Fibroblast of skin of left quadriceps (primary cell): ENCODE data around the gene CCDC12.

Source experiments
- DNase-seq, 2 experiments: peaks; one replicate each; pipeline ENCODE4 v3.0.0-alpha.2; 2013; ENCODE audit warnings: low read depth in 2 of 2

CCDC12 gene

DNA sequence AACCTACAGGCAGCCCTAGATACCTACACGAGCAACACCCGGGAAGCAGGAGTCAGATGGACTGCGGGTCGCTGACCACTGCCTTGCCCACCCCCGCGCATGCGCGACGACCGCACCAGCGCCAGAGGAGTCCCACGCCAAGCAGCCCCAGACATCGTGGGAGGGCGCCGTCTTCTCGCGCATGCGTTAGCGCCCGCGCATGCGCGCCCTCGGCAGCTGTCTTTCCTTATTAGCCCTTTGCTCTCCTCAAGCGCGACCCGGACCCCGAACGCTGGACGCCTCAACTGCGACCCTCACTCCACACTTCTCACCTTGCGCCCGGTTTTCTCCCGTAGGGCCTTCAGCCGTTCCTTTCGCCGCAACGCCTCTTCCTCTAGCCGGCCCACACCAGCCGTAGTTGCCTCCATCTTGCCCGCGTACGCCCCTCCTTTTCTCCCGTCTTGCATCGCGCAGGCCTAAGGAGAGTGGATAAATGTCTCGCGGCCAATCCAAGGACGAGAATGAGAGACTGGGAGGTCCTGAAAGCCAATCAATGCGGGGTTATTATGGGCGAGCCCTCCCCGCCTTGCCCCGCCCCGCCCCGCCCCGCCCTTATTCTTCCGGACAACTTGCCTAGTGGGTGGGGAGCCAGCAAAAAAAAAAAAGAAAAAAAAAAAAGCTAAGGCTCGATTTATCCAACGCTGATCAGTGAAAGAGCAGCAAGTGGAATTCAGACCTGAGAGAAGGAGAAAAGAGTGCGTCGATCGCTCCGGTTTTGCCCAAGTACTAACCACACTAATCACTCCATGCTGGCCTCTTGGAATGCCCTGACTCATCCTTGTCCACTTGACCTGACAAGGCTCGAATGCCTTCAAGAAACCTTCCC is at the start of gene CCDC12:
TSS of gene CCDC12 (minus strand) at position 420 of the 865 bp plus-strand sequence. CDS start at position 407, 13 bp downstream.
- DNase-seq, result peak; percentile 98 to 99

DNA sequence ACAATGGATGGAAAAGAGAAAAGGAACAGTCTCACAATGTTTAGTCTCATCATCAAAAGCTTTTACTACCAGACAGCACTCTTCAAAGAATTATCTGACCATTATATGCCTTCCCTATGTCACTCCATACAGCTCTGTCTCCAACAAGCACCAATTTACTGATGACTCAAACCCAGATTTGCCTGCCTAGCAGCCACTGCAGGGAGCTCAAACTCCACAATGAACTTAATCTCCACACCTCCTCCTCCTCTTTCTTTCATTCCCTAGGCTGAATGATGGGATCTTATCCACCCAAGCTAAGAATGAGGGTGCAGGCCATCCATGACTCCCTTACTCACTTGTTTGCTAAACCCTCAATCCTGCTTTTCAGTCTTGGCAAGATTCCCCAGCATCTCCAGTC is 48.4 kb upstream of the CCDC12 start:
- no peak for DNase-seq

DNA sequence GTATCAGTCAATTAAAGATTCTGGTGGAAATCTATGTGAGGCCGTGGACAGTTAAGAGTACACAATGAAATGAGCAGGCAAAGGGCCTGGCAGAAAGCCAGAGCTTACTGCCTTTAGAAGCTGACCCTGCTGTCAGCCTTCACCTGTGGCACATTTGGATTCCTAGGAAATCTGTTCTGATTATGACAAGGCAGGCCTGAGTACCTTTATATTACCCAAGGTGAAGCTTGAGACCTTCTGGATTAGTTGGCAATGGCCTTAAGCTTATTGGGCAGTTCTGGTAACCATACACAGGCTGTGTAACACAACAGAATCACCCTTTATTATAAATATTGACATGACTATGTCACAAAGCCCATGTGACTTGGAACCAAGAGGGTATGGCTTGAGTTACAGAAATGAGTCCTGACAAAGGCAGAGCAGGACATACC is 46.1 kb upstream of the CCDC12 start:
- DNase-seq, result no peak

DNA sequence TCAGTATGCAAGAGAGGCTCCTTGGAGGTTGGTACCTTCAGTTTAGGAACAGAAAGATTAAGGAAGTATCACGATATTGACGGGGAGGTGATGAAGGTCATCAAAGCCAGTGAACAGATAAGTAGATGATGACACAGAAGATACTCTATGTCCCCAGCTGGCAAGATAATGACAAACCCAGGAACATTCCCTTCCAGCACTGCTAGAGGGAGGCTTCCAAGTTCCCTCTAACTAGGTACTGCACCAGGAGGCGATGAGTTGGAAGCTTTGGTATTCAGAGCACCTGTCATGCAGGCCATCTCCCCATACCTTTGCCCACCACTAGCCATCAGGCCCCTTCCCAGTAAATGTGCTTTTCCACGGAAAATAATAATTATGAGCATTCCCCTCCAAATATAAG is 43.8 kb upstream of the CCDC12 start:
- no peak for DNase-seq

DNA sequence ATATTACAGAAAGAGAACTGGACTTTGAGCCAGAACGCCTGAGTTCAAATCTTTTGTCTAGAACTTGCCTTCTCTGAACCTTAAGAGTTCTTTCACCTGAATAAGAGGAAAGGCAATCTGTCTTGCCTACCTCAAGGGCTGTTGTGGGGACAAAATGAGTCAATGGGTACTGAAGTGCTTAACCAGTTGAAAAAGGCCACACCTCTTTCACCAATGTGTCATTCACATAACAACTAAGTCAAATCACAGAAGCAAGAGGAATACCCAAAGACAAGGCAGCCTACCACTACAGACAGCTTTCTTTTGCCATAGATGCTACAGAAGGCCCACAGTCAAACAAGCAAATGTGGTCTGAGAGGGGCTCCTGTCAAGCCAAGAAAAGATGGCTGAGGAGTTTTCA is 42.7 kb upstream of the CCDC12 start:
- no peak for DNase-seq

DNA sequence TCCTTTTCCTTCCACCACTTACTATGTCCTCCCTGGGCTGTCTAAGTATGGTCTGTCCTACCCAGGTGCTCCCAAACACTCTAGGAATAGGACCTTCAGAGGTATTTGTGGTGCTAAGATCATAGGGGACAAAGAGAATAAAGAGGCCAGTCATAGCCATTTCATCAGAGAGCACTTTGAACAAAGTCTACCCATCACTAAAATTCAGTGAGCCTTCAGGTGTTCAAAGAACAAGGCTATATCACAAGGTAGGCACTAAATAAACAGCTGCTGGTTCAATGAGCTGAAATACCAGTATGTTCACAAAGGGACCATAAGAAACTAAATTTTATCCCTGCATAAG is 41.7 kb upstream of the CCDC12 start:
- no peak for DNase-seq

DNA sequence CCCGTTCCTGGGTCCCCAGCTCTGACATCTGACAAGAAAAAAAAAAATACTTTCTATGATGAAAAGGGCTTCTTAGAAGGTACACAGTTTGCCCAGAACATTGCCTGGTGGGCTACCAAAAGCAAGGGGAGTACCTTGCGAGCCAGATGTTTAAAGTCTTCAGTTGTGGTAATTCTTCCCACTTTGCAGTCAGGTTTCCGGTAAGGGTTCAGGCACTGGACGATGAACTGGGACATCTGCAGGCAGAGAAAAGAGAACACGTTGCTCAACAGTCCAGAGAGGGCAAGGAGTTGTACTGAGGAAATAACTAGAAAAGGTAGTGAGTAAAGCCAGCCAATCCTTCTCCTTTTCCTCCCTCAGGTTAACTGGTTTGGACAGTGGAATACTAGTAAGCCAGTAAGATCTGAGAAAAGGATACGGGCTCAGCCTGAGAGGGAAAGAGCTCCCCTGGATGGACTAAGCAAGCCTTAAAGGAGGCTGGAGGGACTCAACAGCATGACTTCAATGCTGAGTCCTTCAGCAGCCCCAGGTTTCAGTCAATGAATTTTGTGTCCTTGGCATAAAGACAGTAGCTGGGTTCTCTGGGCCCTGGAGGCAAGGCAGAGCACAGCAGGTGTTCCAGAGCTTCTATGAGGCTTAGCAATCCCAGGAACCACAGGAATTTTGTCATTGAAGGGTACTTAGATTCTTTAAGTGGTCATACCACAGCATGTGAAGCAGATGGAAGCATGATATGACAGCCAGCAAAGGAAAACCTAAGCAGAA is 41.1 kb upstream of the CCDC12 start:
- DNase-seq, result no peak

DNA sequence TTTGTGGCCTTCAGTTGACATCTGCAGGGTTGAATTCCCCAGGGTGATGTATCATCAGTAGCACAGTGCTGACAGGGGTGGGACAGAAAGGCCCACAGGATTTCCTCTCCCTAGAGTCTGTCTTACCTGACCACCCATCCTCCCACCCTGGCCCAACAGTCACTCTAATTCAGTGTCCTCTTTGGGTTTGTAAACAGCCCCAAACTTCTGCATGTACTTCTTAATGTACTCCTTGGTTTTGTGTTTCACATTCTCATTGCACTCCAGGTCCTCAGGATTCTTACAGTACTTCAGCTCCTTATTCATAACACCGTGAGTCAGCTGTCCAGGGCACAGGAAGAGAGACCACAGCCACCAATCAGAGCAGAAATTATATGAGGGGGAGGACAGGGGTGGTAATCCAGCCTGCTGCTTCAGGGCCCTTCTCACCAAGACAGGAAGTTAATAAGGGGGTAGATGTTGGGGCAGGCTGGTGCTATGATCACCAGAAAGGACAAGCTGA is 40.4 kb upstream of the CCDC12 start:
- peak; percentile 46 to 54 for DNase-seq

DNA sequence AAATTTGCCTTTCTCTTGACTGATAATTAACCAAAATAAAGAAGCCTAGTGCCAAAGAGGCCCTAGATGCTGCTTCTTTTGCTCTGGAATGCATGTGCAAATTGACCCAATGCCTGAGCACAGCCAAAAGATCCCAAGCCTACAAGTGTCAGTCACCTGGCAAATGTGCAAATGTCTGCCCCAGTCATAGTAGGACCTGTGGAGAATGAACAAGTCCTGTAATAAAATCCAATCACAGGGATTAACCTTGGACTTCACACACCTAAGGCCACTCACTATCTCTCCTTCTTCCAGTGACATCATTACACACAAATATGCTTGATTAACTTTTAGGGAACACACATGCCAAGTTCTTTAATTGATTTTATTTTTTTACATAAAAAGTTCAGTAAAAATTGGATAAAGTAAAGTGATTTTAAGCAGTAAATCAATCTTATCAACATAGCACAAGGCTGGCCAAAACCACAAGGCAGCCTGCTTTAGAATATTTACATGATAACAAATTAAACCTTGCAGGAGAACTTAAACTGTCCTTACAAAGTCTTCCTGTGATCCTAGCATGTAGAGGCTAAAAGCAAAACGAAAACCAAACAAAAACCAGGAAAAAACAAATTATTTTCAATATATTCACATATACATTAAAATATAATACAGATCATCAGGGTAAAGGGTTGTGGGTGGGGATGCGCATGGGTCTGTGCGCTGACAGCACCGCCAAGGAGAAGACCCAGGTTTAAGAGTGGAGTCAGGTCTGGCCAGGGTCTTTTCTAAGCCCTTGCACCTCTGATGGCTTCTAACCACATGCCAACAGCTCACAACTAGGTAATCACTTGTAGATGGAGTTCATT is 39.8 kb upstream of the CCDC12 start:
- no peak for DNase-seq

DNA sequence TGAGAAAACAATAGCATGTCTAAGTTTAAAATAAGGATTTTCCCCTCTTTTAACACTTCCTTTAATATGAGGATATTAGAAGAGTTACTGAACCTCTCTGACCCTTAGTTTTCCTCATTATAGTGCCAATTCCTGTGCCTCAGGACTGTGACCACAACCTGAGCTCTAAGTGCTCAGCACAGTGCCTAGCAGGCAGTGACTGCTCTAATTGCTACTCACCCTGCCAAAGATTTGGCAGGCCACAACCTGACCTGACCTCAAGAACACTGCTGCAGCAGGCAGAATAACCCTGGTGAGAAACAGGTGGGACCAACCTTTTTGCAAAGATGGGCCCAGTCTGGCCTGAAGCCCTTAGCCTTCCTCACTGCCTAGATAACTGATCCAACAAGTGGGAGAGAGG is 38.6 kb upstream of the CCDC12 start:
- DNase-seq, result no peak

DNA sequence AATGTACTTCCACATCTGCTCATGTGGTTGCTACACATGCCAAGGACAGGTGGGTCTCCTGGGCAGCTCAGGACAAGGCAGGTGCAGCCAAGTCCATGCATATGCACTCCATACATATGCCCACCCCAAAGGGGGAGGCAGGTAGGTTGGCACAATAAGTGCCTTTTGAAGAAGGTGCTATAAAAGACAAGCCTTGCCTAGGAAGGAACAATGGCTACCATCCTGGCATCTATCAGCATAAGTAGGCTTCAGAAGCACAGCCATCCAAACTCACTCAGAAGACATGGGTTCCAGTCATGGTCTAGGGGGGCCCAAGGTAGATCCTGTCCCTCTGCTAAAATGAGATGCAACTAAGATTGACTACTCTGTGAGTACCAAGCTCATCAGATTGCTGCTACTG is 37.5 kb upstream of the CCDC12 start:
- DNase-seq, result no peak

DNA sequence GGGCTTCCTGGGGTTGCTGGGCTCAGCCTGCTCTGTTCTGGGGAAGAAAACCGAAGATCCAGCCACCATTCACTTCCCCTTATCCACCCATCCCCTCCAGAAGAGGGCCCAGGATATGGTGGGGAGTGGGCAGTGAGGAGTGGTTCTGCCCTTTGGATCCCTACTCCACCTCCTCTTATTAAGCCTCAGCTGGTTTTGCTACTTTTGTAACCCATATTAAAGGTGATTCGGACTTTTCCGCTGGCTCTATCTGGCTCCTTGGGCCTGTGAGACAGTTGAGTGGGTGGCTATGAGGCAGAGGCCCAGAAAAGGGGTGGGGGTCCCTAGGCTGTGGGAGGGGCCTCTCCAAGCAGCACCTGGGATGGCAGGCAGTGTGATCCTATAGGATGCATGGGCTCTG is 36.7 kb upstream of the CCDC12 start:
- no peak for DNase-seq

DNA sequence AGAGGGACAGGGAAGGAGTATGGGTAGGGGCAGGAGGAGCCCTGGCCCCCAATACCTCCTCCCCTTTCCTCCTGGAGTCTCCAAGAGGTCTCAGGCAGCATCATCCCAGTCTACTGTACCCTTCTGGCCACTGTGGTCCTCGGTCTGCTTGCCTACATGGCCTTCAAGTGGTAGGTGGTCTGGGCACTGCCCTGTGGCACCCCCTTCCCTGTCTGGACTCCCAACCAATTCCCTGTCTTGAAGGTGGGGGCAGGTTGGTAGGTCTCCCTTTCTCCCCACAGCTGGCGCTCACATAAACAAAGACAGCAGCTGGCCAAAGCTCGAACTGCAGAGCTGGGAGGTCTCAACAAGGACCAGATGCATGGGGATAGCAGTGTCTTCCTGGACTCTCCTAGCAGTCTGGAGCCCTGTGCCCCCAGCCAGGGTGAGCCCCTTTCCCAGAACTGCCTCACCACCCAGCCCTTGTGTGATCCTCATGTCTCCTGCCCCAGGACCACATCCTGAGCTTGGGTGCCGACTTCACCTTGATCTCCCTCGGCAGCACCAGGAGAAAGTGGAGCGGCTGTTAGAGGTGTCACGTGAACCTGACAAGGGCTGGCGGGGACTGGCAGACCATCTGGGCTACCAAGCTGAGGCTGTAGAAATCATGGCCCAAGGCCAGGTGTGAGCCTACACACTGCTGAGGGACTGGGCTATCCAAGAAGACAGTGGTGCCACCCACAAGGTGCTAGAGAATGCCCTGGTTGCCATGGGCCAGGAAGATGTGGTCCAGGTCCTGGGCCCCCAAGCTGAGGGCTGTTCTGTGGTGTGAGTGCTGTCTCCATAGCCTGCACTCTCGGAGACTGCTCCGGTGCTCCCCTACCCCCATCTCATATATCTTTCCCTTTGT is 36.0 kb upstream of the CCDC12 start:
- no peak for DNase-seq

DNA sequence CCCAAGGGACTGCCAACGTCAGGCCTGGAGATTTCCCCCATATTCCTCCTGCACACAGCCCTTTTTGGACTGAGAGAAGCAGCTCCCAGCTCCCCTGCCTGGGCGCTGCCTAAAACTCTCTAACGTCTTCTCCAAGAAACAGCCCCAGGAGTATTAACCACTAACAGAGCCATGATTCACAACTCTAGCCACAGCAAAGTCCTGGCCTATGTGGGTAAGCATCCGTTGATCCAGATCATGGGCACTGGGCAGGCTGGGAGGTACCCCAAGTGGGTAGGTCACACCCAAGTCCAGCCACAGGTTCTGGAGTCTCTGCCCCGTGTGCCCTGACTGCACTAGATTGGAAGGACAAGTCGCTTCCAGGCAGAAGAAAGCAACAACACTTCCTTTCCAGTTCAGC is 34.8 kb upstream of the CCDC12 start:
- no peak for DNase-seq

DNA sequence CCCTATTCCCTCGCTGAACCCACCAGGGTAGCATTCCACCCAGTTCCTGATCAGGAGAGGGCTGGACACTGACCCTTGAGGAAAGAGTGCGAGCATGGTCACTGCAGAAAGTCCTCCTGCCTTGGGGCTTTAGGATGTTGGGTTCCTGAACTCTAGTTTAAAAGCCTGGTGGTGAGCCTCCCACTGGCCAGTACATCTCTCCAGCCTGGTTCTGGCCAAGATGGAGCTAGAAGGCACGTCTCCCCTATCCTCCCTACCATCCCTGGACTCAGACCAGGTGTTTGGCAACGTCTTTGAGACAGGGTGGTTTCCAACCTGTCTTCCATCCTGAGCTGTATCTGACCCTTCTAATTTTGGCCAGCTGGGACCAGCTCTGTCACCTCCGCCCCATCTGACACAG is 34.4 kb upstream of the CCDC12 start:
- DNase-seq, result no peak

DNA sequence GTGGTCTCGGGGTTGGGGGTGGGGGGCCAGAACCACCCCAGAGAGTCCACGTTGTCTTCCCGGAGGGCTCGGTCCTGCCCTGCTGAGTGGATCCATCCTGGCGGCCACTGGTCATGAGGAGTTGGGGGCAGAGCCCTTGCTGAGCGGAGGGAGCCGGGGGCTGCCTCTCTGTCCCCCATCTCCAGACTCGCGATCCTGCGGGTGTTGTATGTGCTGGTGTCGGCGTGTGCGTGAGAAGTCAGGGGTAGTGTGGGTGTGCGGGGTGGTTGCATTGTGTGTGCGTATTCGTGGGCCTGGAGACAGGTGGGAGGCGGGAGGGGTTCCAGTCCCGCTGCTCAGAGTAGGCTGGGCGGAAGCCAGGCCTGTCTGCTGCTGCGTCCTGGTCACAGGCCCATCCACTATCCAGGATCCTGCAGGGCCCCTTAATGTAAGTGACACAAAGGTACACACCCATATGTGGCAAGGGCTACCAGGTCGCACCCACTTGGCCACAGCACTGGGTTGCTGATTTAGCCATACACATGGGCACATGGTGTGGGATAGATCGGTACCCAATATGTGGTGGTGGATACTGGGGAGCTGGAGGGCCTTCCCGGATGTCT is 33.7 kb upstream of the CCDC12 start:
- no peak for DNase-seq

DNA sequence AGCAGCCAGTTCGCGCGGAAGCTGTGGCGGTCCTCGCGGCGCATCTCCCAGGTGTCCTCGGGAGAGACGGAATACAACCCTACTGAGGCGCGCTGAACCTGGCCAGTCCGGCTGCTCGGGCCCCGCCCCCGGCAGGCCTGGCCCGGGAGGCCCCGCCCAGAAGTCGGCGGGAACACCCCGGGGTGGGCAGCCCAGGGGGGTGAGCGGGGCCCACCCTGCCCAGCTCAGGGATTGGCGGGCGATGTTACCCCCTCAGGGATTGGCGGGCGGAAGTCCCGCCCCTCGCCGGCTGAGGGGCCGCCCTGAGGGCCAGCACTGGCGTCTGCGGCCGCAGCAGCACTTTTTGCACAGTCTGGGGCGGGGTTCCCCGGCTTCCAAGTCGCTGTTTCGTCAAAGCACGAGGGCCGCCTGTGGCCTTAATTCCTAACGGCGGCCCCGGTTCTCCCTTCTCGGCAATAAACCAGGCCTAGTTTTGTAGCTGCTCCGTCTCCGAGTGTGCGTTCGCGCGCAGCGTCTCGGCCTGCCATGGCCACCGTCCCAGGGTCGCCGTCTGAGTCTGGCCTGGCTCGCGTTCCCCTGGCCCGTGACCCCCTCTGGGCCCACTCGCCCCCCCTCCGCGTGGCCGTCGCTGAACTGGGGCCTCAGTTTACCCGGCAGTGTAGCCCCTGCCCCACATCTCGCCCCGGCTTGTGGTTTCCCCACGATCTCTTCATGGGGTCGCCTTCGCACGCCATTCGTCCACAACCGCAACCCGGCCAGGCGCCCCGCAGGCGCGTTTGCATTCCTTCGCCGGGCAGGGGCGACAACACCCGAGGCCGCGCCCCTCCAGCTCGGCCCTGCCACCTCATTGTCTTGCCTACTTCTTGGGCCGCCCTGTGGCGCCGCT is 32.9 kb upstream of the CCDC12 start:
- peak; percentile 86 to 89 for DNase-seq

DNA sequence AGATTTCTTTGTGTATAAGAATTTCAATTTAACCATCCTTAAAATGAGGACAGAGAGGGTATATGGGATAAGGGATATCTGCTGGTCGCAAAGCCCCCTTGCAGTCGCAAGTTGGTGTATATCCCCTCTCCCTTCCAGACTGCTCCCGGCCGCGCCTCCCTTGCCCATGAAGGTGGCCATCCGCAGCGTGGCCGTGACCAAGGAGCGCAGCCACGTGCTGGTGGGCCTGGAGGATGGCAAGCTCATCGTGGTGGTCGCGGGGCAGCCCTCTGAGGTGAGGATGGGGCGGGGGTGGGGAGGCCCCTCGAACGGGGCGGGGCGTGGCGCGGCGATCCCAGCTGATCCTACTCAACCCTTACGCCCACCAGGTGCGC is 32.3 kb upstream of the CCDC12 start:
- DNase-seq, result no peak

DNA sequence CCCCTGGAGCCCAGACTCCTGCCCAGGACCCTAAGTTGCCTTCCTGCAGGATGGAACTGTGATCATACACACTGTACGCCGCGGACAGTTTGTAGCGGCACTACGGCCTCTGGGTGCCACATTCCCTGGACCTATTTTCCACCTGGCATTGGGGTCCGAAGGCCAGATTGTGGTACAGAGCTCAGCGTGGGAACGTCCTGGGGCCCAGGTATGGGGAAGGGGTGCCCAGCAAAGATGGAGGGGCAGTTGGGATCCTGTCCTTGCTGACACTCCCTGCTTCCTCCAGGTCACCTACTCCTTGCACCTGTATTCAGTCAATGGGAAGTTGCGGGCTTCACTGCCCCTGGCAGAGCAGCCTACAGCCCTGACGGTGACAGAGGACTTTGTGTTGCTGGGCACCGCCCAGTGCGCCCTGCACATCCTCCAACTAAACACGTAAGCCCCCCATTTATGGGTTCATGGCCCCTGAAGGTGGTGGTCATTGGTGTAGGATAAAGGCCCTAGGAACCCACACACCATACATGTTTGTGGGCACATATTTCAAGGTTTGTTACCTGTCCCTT is 31.8 kb upstream of the CCDC12 start:
- DNase-seq, result no peak
